Endothelial cell of umbilical vein (primary cell): ENCODE measurements around the gene INS. TPM values are rescaled to one million over a fixed set of nuclear protein-coding genes. Genes with fewer than 3 reads are reported as not detected.

Experiments used
- BruUV-seq: library from RNA; stranded (reverse); fragments of 400-500 nt; replicated peaks from 2 replicates; lab custom pipeline; 2021; lab: Mats Ljungman, UMichigan
- CTCF ChIA-PET: fragments of 300-600, 350-600 bp; sonication (Branson Sonifier 250); formaldehyde crosslinking; loops from one replicate; lab custom pipeline; 2021; ENCODE audit warnings: antibody characterized with exemption, inconsistent platforms; lab: Charles Lee
- POLR2A ChIA-PET: fragments of 300-600, 350-600 bp; sonication (Branson Sonifier 250); formaldehyde crosslinking; loops from one replicate; lab custom pipeline; 2021; ENCODE audit warnings: antibody characterized with exemption, inconsistent platforms; lab: Charles Lee
- DNase-seq: peaks from one replicate; pipeline ENCODE4 v3.0.0-alpha.2; 2011; ENCODE audit warnings: low read depth, low spot score
- FAIRE-seq: peaks from 2 replicates; lab custom pipeline; 2011; peaks lifted over from hg19 to GRCh38; lab: Jason Lieb, UNC
- H2AFZ ChIP-seq: 2 replicates; pipeline ENCODE4 v1.6.0; 2012; ENCODE audit warnings: low read depth, low read length, control low read depth, inconsistent platforms
- H3K27ac ChIP-seq: 2 replicates; pipeline ENCODE4 v1.5.1; 2011; ENCODE audit warnings: low read depth, mild to moderate bottlenecking, control low read depth, low read length, moderate library complexity; ENCODE audit not compliant: insufficient read depth
- H3K27me3 ChIP-seq, 2 experiments: 2 replicates each; pipeline versions ENCODE4 v1.6.0 to v1.6.1; 2011; ENCODE audit warnings: low read length in 2 of 2, mixed read lengths in 1 of 2; ENCODE audit not compliant: control insufficient read depth in 2 of 2, insufficient read depth in 2 of 2
- H3K36me3 ChIP-seq, 2 experiments: 2 replicates in 1 of 2; 3 replicates in 1 of 2; pipeline ENCODE4 v1.5.1; 2011; ENCODE audit warnings: low read length in 2 of 2, mild to moderate bottlenecking in 1 of 2, moderate library complexity in 1 of 2; ENCODE audit not compliant: control insufficient read depth in 2 of 2, insufficient read depth in 2 of 2; ENCODE audit errors: extremely low read depth in 1 of 2
- H3K4me1 ChIP-seq: 3 replicates; pipeline ENCODE4 v1.5.1; 2011; ENCODE audit warnings: mild to moderate bottlenecking, low read length; ENCODE audit not compliant: control insufficient read depth, insufficient read depth; ENCODE audit errors: extremely low read depth
- H3K4me2 ChIP-seq: 2 replicates; pipeline ENCODE4 v1.6.1; 2011; ENCODE audit warnings: low read length, control low read depth, mixed read lengths; ENCODE audit not compliant: insufficient read depth
- H3K4me3 ChIP-seq, 3 experiments: fragments of 200-600 bp in 1 of 3; sonication (generic), shearing (Covaris generic) in 1 of 3; replicated peaks in 1 of 3; 2 replicates each; pipeline ENCODE4 v1.5.1; 2011 to 2016; ENCODE audit warnings: control low read depth in 3 of 3, low read length in 3 of 3, mild to moderate bottlenecking in 2 of 3, inconsistent platforms in 1 of 3, low read depth in 1 of 3, moderate library complexity in 1 of 3; ENCODE audit not compliant: insufficient read depth in 1 of 3
- H3K79me2 ChIP-seq: 2 replicates; pipeline ENCODE4 v1.6.0; 2012; ENCODE audit warnings: low read length, inconsistent platforms; ENCODE audit not compliant: control insufficient read depth, insufficient read depth
- H3K9ac ChIP-seq: replicated peaks from 2 replicates; pipeline ENCODE3; 2011; ENCODE audit warnings: low read length, control low read depth; ENCODE audit not compliant: insufficient read depth; ENCODE audit errors: extremely low read depth
- H3K9me1 ChIP-seq: replicated peaks from 3 replicates; pipeline ENCODE4 v1.6.0; 2011; ENCODE audit warnings: mild to moderate bottlenecking, low read length; ENCODE audit not compliant: control insufficient read depth, insufficient read depth; ENCODE audit errors: extremely low read depth
- H3K9me3 ChIP-seq: replicated peaks from 2 replicates; pipeline ENCODE4 v1.5.1; 2012; ENCODE audit warnings: low read length, inconsistent platforms; ENCODE audit not compliant: control insufficient read depth, insufficient read depth
- H4K20me1 ChIP-seq: replicated peaks from 2 replicates; pipeline ENCODE3; 2011; ENCODE audit warnings: mild to moderate bottlenecking, low read length; ENCODE audit not compliant: control insufficient read depth, insufficient read depth; ENCODE audit errors: extremely low read depth
- EZH2 ChIP-seq: IDR thresholded peaks from 2 replicates; pipeline ENCODE4 v1.6.1; 2012; ENCODE audit warnings: borderline replicate concordance, low read depth, mild to moderate bottlenecking, moderate library complexity, low read length, inconsistent platforms; ENCODE audit not compliant: severe bottlenecking
- FOS ChIP-seq: IDR thresholded peaks from 2 replicates; pipeline ENCODE4 v1.6.1; 2011; ENCODE audit warnings: mild to moderate bottlenecking, low read length, moderate library complexity, borderline replicate concordance; ENCODE audit not compliant: insufficient read depth
- GATA2 ChIP-seq: IDR thresholded peaks from 2 replicates; pipeline ENCODE4 v1.7.0; 2011; ENCODE audit warnings: low read depth, mild to moderate bottlenecking, moderate library complexity, mixed read lengths, low read length; ENCODE audit not compliant: insufficient read length, insufficient read depth
- JUN ChIP-seq: IDR thresholded peaks from 2 replicates; pipeline ENCODE4 v1.6.1; 2011; ENCODE audit warnings: borderline replicate concordance, low read depth; ENCODE audit not compliant: insufficient read length, insufficient read depth
- MYC ChIP-seq: IDR thresholded peaks from one replicate; pipeline ENCODE4 v1.6.1; 2011; ENCODE audit warnings: mild to moderate bottlenecking, low read depth, low read length
- POLR2A ChIP-seq: IDR thresholded peaks from 2 replicates; pipeline ENCODE4 v1.6.1; 2012; ENCODE audit warnings: low read depth, mild to moderate bottlenecking, control low read depth, low read length
- POLR2AphosphoS5 ChIP-seq: IDR thresholded peaks from 2 replicates; pipeline ENCODE4 v1.6.1; 2012; ENCODE audit warnings: low read depth, mild to moderate bottlenecking, control low read depth, low read length, moderate library complexity; ENCODE audit not compliant: insufficient read depth
- dilution Hi-C: fragments of 300-500 bp; cut with MboI; formaldehyde crosslinking; loops from one replicate; pipeline ENCODE4 v1.15.0; 2019; ENCODE audit warnings: low sequenced_read_pairs; ENCODE audit not compliant: extremely low pct_ligation_motif_present
- intact Hi-C: fragments of 100-400 bp; cut with micrococcal nuclease; formaldehyde crosslinking; loops from one replicate; pipeline ENCODE4 v1.10.0; 2022
- polyA plus RNA-seq, 4 experiments: library from polyadenylated mRNA; depleted of rRNA in 3 of 4; stranded (reverse) in 3 of 4; unstranded in 1 of 4; fragments of >200 nt; gene quantifications; 2 replicates each; pipeline versions ENCODE4 v1.2.1 to v1.2.3, GENCODE V29; 2011 to 2012; ENCODE audit warnings: missing spikeins in 1 of 4
- total RNA-seq: library from RNA; stranded (reverse); gene quantifications from 2 replicates; pipeline ENCODE4 v1.2.3, GENCODE V29; 2021
- TF ChIP-seq, protein P1 (sequence below), 2 donors: IDR thresholded peaks; 1 replicate in 1 of 2; 2 replicates in 1 of 2; pipeline ENCODE4 v1.5.1; 2011; ENCODE audit warnings: low read length in 2 of 2, mild to moderate bottlenecking in 2 of 2, moderate library complexity in 2 of 2, control low read depth in 1 of 2, inconsistent platforms in 1 of 2, low read depth in 1 of 2; ENCODE audit not compliant: insufficient read depth in 1 of 2; ENCODE audit errors: extremely low read depth in 1 of 2
- TF ChIP-seq, protein P2 (sequence below): IDR thresholded peaks from 2 replicates; pipeline ENCODE4 v1.6.1; 2011; ENCODE audit not compliant: insufficient read depth, insufficient read length

The INS gene
- total and polyA plus RNA-seq, 2 donors (not counting 3 experiments of a cell fraction or from before 2014, with no cell fraction given): not detected

DNA sequence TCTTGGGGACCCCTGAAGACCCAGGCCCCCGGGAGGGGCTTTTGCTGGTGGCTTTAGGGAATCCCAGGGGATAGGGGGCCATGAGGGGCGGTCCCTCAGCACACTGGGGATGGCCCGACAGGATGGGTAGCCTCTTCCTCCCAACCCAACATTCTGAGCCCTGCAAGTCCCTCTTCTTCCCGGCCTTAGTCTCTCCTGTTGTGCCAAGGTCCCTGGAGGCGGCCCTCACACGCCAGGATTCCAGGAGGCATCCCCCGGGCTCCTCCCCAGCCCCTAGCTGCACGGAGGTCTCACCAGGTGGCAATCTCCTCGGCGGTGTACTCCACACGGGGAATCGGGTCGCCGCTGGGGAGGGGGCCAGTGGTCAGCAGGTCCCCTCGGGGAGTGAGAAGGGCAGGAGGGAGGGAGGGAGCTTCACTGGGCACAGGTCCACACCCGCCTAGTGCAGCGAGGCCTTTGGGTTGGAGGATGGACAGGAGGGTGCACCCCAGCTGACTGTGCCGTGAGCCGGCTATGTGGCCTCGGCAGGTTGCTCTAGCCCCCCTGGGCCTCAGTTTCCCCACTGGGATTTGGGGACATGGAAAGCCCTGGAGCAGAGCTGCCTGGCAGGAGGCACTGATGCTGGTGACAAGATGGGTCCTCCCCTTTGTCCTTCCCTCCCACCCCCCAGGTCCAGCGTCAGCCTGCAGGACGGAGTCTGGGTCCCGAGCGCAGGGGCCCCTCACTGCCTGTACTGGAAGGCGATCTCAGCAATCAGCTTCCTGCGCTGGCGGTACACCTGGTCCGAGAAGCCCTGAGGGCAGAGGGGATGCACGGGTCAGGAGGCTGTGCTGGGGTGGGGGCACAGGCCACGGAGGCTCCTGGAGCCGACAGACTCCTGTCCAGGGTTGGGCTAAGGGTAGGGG, 6.4 kb upstream of the INS start:
- H3K27ac ChIP-seq: no peak overlapping the region
- H3K9me3 ChIP-seq: no peaks in the 10 kb centered on the region
- H3K79me2 ChIP-seq: no peaks in the 10 kb centered on the region
- H3K9ac ChIP-seq: no peak overlapping the region
- no peaks in the 10 kb centered on the region for H3K4me1 ChIP-seq
- ChIA-PET POLR2A (no interaction called here), CTCF (interaction anchor here (1.2 to 2.3 kb wide), 2 partner anchors 11 to 253 kb away, joined by 5 to 9 read pairs; no protein-coding TSS in a partner anchor)
- no TSS peak for BruUV-seq
- dilution Hi-C loops: no loop called here
- FAIRE-seq (no peak), DNase-seq (no peak)
- H2AFZ ChIP-seq: no peak overlapping the region
- H3K4me3 ChIP-seq: no peak overlapping the region
- H3K27me3 ChIP-seq: no peaks in the 10 kb centered on the region
- no peaks in the 10 kb centered on the region for H3K36me3 ChIP-seq
- no peaks in the 10 kb centered on the region for H4K20me1 ChIP-seq
- intact Hi-C loops: no loop called here
- H3K9me1 ChIP-seq: no peaks in the 10 kb centered on the region
- H3K4me2 ChIP-seq: no peak overlapping the region
- TF ChIP-seq FOS: no peak
- no peak for TF ChIP-seq POLR2A
- TF ChIP-seq, protein P1, sequence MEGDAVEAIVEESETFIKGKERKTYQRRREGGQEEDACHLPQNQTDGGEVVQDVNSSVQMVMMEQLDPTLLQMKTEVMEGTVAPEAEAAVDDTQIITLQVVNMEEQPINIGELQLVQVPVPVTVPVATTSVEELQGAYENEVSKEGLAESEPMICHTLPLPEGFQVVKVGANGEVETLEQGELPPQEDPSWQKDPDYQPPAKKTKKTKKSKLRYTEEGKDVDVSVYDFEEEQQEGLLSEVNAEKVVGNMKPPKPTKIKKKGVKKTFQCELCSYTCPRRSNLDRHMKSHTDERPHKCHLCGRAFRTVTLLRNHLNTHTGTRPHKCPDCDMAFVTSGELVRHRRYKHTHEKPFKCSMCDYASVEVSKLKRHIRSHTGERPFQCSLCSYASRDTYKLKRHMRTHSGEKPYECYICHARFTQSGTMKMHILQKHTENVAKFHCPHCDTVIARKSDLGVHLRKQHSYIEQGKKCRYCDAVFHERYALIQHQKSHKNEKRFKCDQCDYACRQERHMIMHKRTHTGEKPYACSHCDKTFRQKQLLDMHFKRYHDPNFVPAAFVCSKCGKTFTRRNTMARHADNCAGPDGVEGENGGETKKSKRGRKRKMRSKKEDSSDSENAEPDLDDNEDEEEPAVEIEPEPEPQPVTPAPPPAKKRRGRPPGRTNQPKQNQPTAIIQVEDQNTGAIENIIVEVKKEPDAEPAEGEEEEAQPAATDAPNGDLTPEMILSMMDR (IDR thresholded peaks at IDR 0.05; ENCODE audit: extremely low read depth in 1 of 2, insufficient read depth in 1 of 2, low read depth in 1 of 2, low read length in 2 of 2): no peak
- TF ChIP-seq, protein P2, sequence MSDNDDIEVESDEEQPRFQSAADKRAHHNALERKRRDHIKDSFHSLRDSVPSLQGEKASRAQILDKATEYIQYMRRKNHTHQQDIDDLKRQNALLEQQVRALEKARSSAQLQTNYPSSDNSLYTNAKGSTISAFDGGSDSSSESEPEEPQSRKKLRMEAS: no peak
- no peak for TF ChIP-seq MYC
- TF ChIP-seq GATA2: no peak
- no peak for TF ChIP-seq JUN
- TF ChIP-seq POLR2AphosphoS5: no peak
- no peak for TF ChIP-seq EZH2
